GM12878 (cell line): ENCODE measurements around the gene KIF26A.
"Not testable (repeated sequence)": the region's sequence is repeated elsewhere in the genome, so short reads cannot be mapped to it uniquely, and the experiment has no call there.

Experiments used
- CBFB ChIP-seq: IDR thresholded peaks from 2 replicates; pipeline ENCODE4 v1.6.1; 2016; ENCODE audit warnings: antibody characterized with exemption, low read depth
- CTCF ChIP-seq, 3 experiments: IDR thresholded peaks in 2 of 3; conservative IDR thresholded peaks in 1 of 3; 2 replicates each; pipeline ENCODE4 v1.5.1; 2011; ENCODE audit warnings: low read depth in 3 of 3, low read length in 3 of 3, mild to moderate bottlenecking in 3 of 3, control low read depth in 2 of 3, moderate library complexity in 2 of 3, inconsistent platforms in 1 of 3, mixed read lengths in 1 of 3; ENCODE audit not compliant: control insufficient read depth in 2 of 3, insufficient read depth in 1 of 3; ENCODE audit errors: extremely low read depth in 1 of 3
- CUX1 ChIP-seq: IDR thresholded peaks from 2 replicates; pipeline ENCODE4 v1.6.1; 2012; ENCODE audit warnings: improper control_type of control experiment, low read depth, low read length; ENCODE audit not compliant: insufficient replicate concordance
- EP300 ChIP-seq, 2 experiments: fragments of 150-350 bp in 1 of 2; IDR thresholded peaks; 2 replicates each; pipeline ENCODE4 v1.6.1; 2011 to 2012; ENCODE audit warnings: low read depth in 2 of 2, low read length in 2 of 2, borderline replicate concordance in 1 of 2, improper control_type of control experiment in 1 of 2, inconsistent platforms in 1 of 2; ENCODE audit not compliant: control insufficient read depth in 1 of 2
- EZH2 ChIP-seq: IDR thresholded peaks from 2 replicates; pipeline ENCODE4 v1.6.1; 2012; ENCODE audit warnings: low read depth, mild to moderate bottlenecking, control low read depth, inconsistent platforms, low read length, borderline replicate concordance; ENCODE audit not compliant: control insufficient read depth
- FOXK2 ChIP-seq: fragments of 450-650 bp; IDR thresholded peaks from 2 replicates; pipeline ENCODE4 v1.6.1; 2017; ENCODE audit warnings: mild to moderate bottlenecking, moderate library complexity
- IRF3 ChIP-seq: fragments of 450-650 bp; IDR thresholded peaks from 2 replicates; pipeline ENCODE4 v1.6.1; 2014; ENCODE audit warnings: mild to moderate bottlenecking
- KDM1A ChIP-seq: fragments of 200-600 bp; sonication (generic); IDR thresholded peaks from 2 replicates; pipeline ENCODE4 v1.6.1; 2016; ENCODE audit warnings: borderline replicate concordance
- NR2C2 ChIP-seq: IDR thresholded peaks from 2 replicates; pipeline ENCODE4 v1.6.1; 2011; ENCODE audit warnings: borderline replicate concordance, low read depth; ENCODE audit not compliant: control insufficient read depth, insufficient read length
- POLR2AphosphoS2 ChIP-seq: IDR thresholded peaks from 2 replicates; pipeline ENCODE4 v1.6.1; 2011; ENCODE audit warnings: low read depth, mild to moderate bottlenecking, low read length, improper control_type of control experiment, moderate library complexity
- POLR2AphosphoS5 ChIP-seq: IDR thresholded peaks from 2 replicates; pipeline ENCODE4 v1.6.1; 2011; ENCODE audit warnings: mild to moderate bottlenecking, low read length, inconsistent platforms
- RAD51 ChIP-seq: fragments of 450-650 bp; IDR thresholded peaks from 2 replicates; pipeline ENCODE4 v1.6.1; 2016; ENCODE audit warnings: moderate library complexity, mild to moderate bottlenecking, inconsistent platforms
- SIN3A ChIP-seq: IDR thresholded peaks from 2 replicates; pipeline ENCODE4 v1.6.1; 2012; ENCODE audit warnings: low read depth, low read length, improper control_type of control experiment
- ZNF274 ChIP-seq: IDR thresholded peaks from one replicate; pipeline ENCODE4 v1.8.0; 2011; ENCODE audit not compliant: insufficient read length, insufficient read depth

GRCh38 chr14:104225278-104226190 lies 87.1 kb downstream of the KIF26A start:
- TF ChIP-seq EZH2; RAD51; CUX1; SIN3A; CTCF (IDR thresholded peaks at IDR 0.05 in 2 of 3, conservative IDR thresholded peaks at IDR 0.05 in 1 of 3; ENCODE audit: control insufficient read depth in 2 of 3, extremely low read depth in 1 of 3, insufficient read depth in 1 of 3, low read depth in 3 of 3, low read length in 3 of 3); POLR2AphosphoS5; KDM1A; POLR2AphosphoS2; NR2C2; ZNF274; EP300 (IDR thresholded peaks at IDR 0.05; ENCODE audit: borderline replicate concordance in 1 of 2, control insufficient read depth in 1 of 2, low read depth in 2 of 2, low read length in 2 of 2); IRF3; FOXK2; CBFB: not testable (repeated sequence)
